GM12878 (cell line): ENCODE measurements around the gene ROCK2. TPM values are rescaled to one million over a fixed set of nuclear protein-coding genes. Genes with fewer than 3 reads are reported as not detected.

Experiments
- ATAC-seq: fragments of 200-7000 bp; cut with Tn5 transposase; 3 replicates; pipeline ENCODE4 v1.9.1; 2020; ENCODE audit warnings: mild to moderate bottlenecking, moderate library complexity
- BruUV-seq: library from RNA; stranded (reverse); fragments of 400-500 nt; replicated peaks from 2 replicates; lab custom pipeline; 2021; lab: Mats Ljungman, UMichigan
- CTCF ChIA-PET: fragments of 300-600 bp; sonication (Branson Sonifier 250); formaldehyde crosslinking; extraction: SDS; loops from one replicate; lab custom pipeline; 2021; ENCODE audit warnings: inconsistent platforms; lab: Yijun Ruan, JAX
- POLR2A ChIA-PET: fragments of 350-600 bp; formaldehyde crosslinking; extraction: SDS; loops from one replicate; lab custom pipeline; 2021; ENCODE audit warnings: inconsistent platforms; lab: Charles Lee
- RAD21 ChIA-PET: fragments of 300-600 bp; sonication (Branson Sonifier 250); formaldehyde crosslinking; loops from one replicate; lab custom pipeline; 2023; ENCODE audit warnings: antibody characterized with exemption; ENCODE audit not compliant: unreplicated experiment; lab: Charles Lee
- SMC1A ChIA-PET: fragments of 300-600 bp; sonication (Branson Sonifier 250); formaldehyde crosslinking; loops from one replicate; lab custom pipeline; 2023; ENCODE audit not compliant: unreplicated experiment, uncharacterized antibody; lab: Charles Lee
- DNase-seq: peaks from one replicate; pipeline ENCODE4 v3.0.0-alpha.2; 2011; ENCODE audit warnings: low read depth, low spot score
- FAIRE-seq: peaks from 3 replicates; lab custom pipeline; 2011; peaks lifted over from hg19 to GRCh38; lab: Jason Lieb, UNC
- H2AFZ ChIP-seq: 2 replicates; pipeline ENCODE4 v1.6.0; 2011; ENCODE audit warnings: low read depth, low read length, control low read depth; ENCODE audit not compliant: control insufficient read depth
- H3K27ac ChIP-seq: 2 replicates; pipeline ENCODE4 v1.5.1; 2011; ENCODE audit warnings: control low read depth; ENCODE audit not compliant: control insufficient read depth, insufficient read depth
- H3K27me3 ChIP-seq, 2 experiments: replicated peaks in 1 of 2; 2 replicates each; pipeline versions ENCODE4 v1.6.0 to v1.6.1; 2011; ENCODE audit warnings: low read length in 1 of 2; ENCODE audit not compliant: control insufficient read depth in 2 of 2, insufficient read depth in 2 of 2
- H3K36me3 ChIP-seq, 2 experiments: 2 replicates each; pipeline ENCODE4 v1.5.1; 2011; ENCODE audit warnings: low read length in 1 of 2; ENCODE audit not compliant: control insufficient read depth in 2 of 2, insufficient read depth in 2 of 2
- H3K4me1 ChIP-seq: 2 replicates; pipeline ENCODE4 v1.6.1; 2011; ENCODE audit warnings: mild to moderate bottlenecking, low read length, moderate library complexity, mixed read lengths; ENCODE audit not compliant: control insufficient read depth, insufficient read depth
- H3K4me2 ChIP-seq: 2 replicates; pipeline ENCODE4 v1.6.0; 2011; ENCODE audit warnings: control low read depth; ENCODE audit not compliant: control insufficient read depth, insufficient read depth
- H3K4me3 ChIP-seq: fragments of 200-600 bp; sonication (generic); 2 replicates; pipeline ENCODE4 v1.5.1; 2016
- H3K79me2 ChIP-seq: 2 replicates; pipeline ENCODE4 v1.6.0; 2011; ENCODE audit warnings: low read length; ENCODE audit not compliant: control insufficient read depth, insufficient read depth
- H3K9ac ChIP-seq: 2 replicates; pipeline ENCODE4 v1.8.0; 2011; ENCODE audit warnings: low read length, control low read depth, mixed read lengths; ENCODE audit not compliant: control insufficient read depth, insufficient read depth
- H3K9me3 ChIP-seq: replicated peaks from 3 replicates; pipeline ENCODE4 v1.5.1; 2011; ENCODE audit warnings: mild to moderate bottlenecking, low read length; ENCODE audit not compliant: control insufficient read depth, insufficient read depth
- H4K20me1 ChIP-seq: 2 replicates; pipeline ENCODE4 v1.6.0; 2011; ENCODE audit not compliant: control insufficient read depth, insufficient read depth
- BRCA1 ChIP-seq: IDR thresholded peaks from 2 replicates; pipeline ENCODE4 v1.6.1; 2011; ENCODE audit warnings: low read depth, low read length, improper control_type of control experiment
- E4F1 ChIP-seq: fragments of 450-650 bp; IDR thresholded peaks from 2 replicates; pipeline ENCODE4 v1.6.1; 2018; ENCODE audit warnings: borderline replicate concordance, mild to moderate bottlenecking; ENCODE audit not compliant: partially characterized antibody
- EED ChIP-seq: sonication (generic); IDR thresholded peaks from 2 replicates; pipeline ENCODE4 v1.6.1; 2016; ENCODE audit warnings: antibody characterized with exemption, low read depth
- FOS ChIP-seq: IDR thresholded peaks from 3 replicates; pipeline ENCODE4 v1.6.1; 2011; ENCODE audit warnings: borderline replicate concordance; ENCODE audit not compliant: insufficient read length; ENCODE audit errors: extremely low read depth
- HSF1 ChIP-seq: fragments of 150-350 bp; IDR thresholded peaks from 2 replicates; pipeline ENCODE4 v1.6.1; 2014; ENCODE audit warnings: mild to moderate bottlenecking, low read depth, low read length
- NFIC ChIP-seq: IDR thresholded peaks from 2 replicates; pipeline ENCODE4 v1.6.1; 2012; ENCODE audit warnings: low read depth, mild to moderate bottlenecking, inconsistent platforms, low read length, moderate library complexity
- SIN3A ChIP-seq: IDR thresholded peaks from 2 replicates; pipeline ENCODE4 v1.6.1; 2012; ENCODE audit warnings: low read depth, low read length, improper control_type of control experiment
- WGBS: methylation state at CpG from one replicate; pipeline ENCODE4 v1.1.6; 2016; ENCODE audit warnings: low lambda C conversion rate; ENCODE audit not compliant: insufficient replicate concordance, insufficient coverage; ENCODE audit errors: missing lambda C conversion rate; 5-methylcytosine and 5-hydroxymethylcytosine counted together
- in situ Hi-C: fragments of 300-500 bp; cut with MboI; formaldehyde crosslinking; loops from 9 replicates; pipeline ENCODE4 v1.14.3; 2018; ENCODE audit warnings: mixed read lengths
- intact Hi-C: fragments of 100-400 bp; cut with micrococcal nuclease; formaldehyde crosslinking; loops from one replicate; pipeline ENCODE4 v1.14.2; 2022; ENCODE audit not compliant: unreplicated experiment
- polyA plus RNA-seq, 11 experiments: library from polyadenylated mRNA; depleted of rRNA in 4 of 11; unstranded in 6 of 11; stranded (reverse) in 5 of 11; fragments of >200 nt; fragmentation: Nextera tagmentation in 4 of 11; fragmentation: Illumina TruSeq in 1 of 11; extraction: Ambion mirVana in 4 of 11; extraction: Trizol in 1 of 11; gene quantifications; 1 replicate in 1 of 11; 2 replicates in 10 of 11; pipeline versions ENCODE4 v1.2.1 to v1.2.3, GENCODE V29; 2011 to 2016; ENCODE audit warnings: inconsistent platforms in 2 of 11, missing spikeins in 2 of 11, low read depth in 1 of 11
- total RNA-seq, 4 experiments: library from RNA; depleted of rRNA in 3 of 4; stranded (reverse); fragments of >200 nt in 3 of 4; fragmentation: Illumina TruSeq in 1 of 4; extraction: Trizol in 1 of 4; gene quantifications; 2 replicates each; pipeline versions ENCODE4 v1.2.1 to v1.2.3, GENCODE V29; 2013 to 2021

Gene ROCK2
- total and polyA plus RNA-seq, 10 of the 15 experiments (the other 5 are each of a cell fraction or from before 2014, with no cell fraction given), result 4.6 to 22.1 (median 8.3) TPM

- no peaks in the 10 kb centered on the region for H3K4me1 ChIP-seq
- H3K4me3 ChIP-seq, result no peak overlapping the region
- RAD21 ChIA-PET, result interaction anchor here (1.0 to 1.4 kb wide), 2 partner anchors 10 to 12 kb away, joined by 3 to 5 read pairs; a partner anchor contains a TSS
- H3K27ac ChIP-seq, result no peak overlapping the region
- no peak overlapping the region for H3K4me2 ChIP-seq
- FAIRE-seq (no peak), ATAC-seq (no peak), DNase-seq (no peak)
- POLR2A ChIA-PET, result no interaction called here
- no peaks in the 10 kb centered on the region for H3K36me3 ChIP-seq
- H3K27me3 ChIP-seq, result peaks cover 0 to 3% of the 10 kb centered on the region in 2 experiments; a peak in 1 of 4 replicates
- no peak for TF ChIP-seq EED
- TF ChIP-seq HSF1, result no peak
- TF ChIP-seq BRCA1, result no peak
- no peak for TF ChIP-seq NFIC
- TF ChIP-seq E4F1, result no peak
- no peak for TF ChIP-seq SIN3A
- no peak for TF ChIP-seq FOS
- H3K9ac ChIP-seq, result no peak overlapping the region
- BruUV-seq, result no TSS peak
- 56% methylated on average over 7 of the region's 7 CpGs for WGBS
- no peaks in the 10 kb centered on the region; the same call in 2 of the 3 replicates for H3K9me3 ChIP-seq
- intact Hi-C loops (no loop called here), in situ Hi-C loops (no loop called here)
- H3K79me2 ChIP-seq, result no peaks in the 10 kb centered on the region
- CTCF ChIA-PET, result interaction anchor here (0.7 to 1.4 kb wide), 3 partner anchors 32 to 566 kb away, joined by 3 to 4 read pairs (median 3); no protein-coding TSS in a partner anchor
- H2AFZ ChIP-seq, result no peak overlapping the region
- SMC1A ChIA-PET, result interaction anchor here (0.8 kb wide), 1 partner anchor 45 kb away, joined by 3 read pairs; no protein-coding TSS in a partner anchor
- no peaks in the 10 kb centered on the region for H4K20me1 ChIP-seq
Measured at GRCh38 chr2:11144077-11144737, 200.2 kb downstream of the ROCK2 start.
